Stimulated activated CD4-positive, alpha-beta T cell treated with anti-CD3 and anti-CD28 coated beads, Interleukin-4, amount 100 ng/mL, for 24 hours (primary cell): ENCODE measurements around the gene ETV6.

ENCODE experiments used
- DNase-seq: peaks from one replicate; pipeline ENCODE4 v3.0.0-alpha.2; 2020

Gene ETV6

GRCh38 chr12:11812586-11813437 lies 163.3 kb downstream of the ETV6 start:
- no peak for DNase-seq

DNA sequence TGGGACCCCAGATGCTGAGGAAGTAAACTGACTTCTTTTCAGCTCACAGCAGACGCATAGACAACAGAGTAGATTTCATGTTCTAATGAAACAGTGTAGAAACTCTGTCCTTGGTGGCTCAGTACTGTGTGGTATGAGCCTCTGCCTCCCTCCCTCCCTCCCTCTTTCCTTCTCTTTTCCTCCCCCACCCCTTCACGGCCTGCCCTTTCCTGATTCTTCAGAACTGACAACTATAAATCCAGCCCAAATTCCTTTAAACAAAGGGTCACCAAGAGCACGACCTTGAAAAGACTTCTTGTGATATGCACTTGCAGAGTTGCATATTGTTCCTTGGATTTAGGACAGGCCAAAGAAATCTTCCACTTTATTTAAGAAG lies 164.0 kb downstream of the ETV6 start:
- DNase-seq: no peak

- peak; percentile 39 for DNase-seq
Measured at GRCh38 chr12:11814374-11814773, 164.9 kb downstream of the ETV6 start.

GRCh38 chr12:11815397-11815796 lies 165.9 kb downstream of the ETV6 start:
- no peak for DNase-seq

DNA sequence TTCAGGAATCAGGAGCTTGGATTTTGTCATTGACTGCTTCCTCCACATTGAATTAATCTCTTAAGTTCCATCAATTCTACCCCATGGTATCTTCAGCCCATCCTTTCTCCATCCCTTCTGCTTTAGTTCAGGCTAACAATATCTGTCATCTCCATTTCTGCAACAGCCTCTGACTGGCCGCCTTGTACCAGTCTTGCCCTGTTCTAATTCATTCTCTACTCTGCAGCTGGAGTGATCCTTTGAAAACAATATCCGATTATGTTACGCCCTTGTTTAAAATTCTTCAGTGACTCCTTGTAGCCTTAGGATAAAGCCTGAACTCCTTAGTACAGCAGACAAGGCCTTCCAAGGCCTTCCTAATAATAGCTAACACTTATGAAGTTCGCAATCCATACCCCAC lies 170.2 kb downstream of the ETV6 start:
- no peak for DNase-seq

DNA sequence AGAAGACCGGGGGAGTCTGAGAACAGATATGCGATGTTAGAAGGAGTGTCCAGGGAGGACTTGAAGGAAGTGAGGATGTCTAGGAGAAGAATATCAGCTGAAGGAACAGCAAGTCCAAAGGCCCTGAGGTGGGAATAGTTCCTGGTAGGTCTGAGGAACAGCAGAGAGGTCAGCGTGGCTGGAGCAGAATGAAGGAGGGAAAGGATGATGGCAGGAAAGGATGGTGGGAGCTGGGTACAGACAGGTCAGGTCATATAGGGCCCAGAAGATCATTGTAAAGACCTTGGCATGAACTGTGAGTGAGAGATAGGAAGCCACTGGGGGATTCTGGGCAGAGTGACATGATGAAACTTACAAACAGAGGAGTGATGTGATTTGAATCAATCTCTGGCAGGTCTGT lies 171.0 kb downstream of the ETV6 start:
- no peak for DNase-seq

DNA sequence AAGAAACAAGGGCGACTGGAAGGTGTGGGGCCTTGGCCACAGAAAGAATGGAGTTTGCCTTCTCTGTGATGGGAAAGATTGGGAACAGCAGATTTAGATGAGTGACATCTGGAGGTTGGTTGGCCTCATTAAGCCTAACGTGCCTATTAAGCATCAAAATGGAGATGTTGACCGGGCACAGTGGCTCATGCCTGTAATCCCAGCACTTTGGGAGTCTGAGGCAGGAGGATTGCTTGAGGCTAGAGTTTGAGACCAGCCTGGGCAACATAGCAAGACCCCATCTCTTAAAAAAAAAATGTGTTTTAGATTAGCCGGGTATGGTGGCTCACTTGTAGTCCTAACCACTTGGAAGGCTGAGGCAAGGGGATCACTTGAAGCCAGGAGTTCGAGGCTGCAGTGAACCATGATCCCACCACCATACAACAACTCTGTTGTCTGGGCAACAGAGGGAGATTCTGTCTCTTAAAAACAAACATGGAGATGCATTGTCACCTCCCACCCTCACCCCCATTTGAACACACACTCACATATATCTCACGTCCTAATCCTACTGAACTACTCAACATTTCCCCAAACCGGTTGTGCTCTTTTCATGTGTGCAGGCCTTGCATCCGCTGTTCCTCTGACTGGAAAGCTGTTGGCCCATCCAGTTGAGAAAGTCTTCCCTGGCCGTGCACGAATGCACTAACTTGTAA lies 172.1 kb downstream of the ETV6 start:
- no peak for DNase-seq

DNA sequence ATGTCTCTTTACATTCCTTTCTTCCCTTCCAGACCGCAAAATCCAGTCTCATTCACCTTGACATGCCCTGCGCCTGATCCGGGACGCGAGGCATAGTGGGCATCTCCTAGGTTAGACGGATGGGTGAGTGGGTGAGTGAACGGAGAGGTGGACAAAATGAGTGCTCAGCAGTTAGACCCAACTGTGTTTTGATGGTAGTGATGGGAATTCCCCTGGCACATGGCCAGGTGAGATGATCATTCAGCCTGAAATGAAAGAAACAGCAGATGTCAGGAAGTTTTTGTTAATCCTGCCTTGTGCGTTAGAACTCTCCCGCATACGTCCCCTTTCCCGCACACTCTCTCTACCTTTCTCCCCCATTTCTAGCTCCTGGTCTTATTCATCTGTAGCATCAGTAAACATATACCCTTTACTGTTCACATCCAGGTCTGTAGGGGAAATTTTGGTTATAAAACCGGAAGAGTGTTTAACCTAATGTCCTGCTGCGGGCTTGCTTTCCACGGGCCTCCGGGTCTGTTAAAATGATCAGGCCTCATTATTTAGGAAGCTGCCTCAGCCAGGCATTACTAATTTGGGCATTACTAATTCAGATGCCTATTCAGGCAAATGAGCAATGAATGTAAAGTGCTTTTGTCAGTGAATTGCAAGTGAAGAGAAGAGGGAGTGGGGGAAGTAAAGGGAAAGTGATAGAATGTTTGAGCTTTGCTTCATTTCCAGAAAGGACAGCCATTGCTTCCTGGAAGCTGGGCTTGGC lies 172.8 kb downstream of the ETV6 start:
- peak; percentile 72 for DNase-seq

GRCh38 chr12:11823043-11823442 lies 173.6 kb downstream of the ETV6 start:
- DNase-seq: no peak

DNA sequence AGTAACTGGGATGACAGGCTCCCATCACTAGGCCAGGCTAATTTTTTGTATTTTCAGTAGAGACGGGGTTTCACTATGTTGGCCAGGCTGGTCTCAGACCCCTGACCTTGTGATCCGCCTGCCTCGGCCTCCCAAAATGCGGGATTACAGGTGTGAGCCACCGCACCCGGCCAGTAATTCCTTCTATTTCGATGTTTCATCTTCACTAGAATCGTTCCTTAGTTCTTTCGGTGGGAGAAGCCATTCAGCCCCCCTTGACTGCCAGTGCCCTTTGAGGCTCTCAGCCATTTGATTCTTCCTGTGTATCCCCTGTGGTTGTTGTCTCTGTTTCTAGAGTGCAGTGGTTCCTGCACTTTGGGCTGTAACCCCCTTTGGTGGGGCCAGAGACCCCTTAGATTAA lies 174.1 kb downstream of the ETV6 start:
- no peak for DNase-seq

DNA sequence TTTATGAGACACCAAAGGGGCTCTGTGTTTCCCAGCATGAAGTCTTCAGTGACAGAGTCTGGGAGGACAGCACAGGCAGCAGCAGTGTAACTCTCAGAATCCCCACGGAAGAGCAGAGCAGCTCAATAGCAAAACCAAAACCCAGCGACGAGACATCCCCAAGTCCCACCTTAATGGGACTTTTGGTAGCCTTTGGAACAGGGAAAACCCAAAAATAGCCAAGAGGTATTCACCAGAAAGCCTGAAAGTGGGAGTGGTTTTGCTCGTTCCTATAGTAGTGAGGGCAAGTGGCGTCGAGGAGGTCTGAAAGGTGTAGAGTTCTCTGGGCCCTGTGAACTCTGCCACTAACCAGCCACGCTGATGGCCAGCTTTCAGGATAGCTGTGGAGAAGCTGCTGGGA lies 174.6 kb downstream of the ETV6 start:
- no peak for DNase-seq

DNA sequence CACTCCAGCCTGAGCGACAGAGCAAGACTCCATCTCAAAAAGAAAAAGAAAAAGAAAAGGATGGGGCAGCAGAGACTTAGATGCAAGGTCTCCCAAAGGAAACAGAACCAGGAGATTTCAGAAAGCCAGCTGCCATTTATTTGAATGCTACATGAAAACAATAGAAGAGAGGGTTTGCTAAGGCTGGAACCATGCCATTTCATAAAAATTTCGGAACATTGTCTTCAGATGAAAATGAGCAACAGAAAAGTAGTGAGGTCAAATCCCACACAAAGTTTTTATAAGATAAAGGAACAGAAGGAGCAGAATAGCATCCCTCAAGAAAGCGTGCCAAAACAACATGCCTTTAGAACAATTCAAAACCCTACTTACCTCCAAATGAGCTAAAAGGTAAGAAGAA lies 175.3 kb downstream of the ETV6 start:
- no peak for DNase-seq

DNA sequence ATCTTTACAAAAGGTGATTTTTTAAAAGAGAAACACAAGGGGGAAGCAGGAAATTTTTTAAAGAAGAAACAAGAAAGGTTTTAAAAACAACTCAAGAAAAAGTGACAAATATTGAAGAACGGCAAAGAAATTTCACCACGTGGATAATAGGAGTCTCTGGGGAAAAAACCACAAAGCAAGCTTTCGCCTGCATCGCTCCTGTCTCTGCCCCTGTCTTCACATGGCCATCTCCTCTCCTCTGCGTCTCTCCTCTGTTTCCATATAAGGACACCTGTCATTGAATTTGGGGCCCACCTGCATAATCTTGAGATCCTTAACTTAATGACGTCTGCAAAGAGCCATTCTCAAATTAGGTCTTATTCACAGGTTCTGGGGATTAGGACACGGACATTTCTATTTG lies 175.8 kb downstream of the ETV6 start:
- no peak for DNase-seq

DNA sequence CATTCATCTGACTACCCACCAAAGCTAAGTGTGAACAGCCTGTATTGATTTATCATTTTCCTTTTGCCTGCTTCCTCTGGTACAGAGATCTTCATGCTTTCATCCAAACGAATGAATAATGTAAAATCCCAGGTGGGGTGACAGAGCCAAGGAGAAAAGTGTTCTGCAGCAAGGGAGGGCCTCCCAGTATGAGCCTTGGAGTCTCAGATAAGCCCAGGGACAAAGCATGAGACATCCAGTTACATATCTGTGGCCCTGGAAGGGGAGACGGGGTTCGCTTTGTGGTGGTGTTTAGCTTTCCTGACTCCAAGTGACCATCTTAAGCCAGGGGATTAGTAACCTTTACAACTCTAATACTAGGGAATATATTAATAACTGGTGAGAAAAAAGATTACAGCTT lies 177.1 kb downstream of the ETV6 start:
- no peak for DNase-seq

DNA sequence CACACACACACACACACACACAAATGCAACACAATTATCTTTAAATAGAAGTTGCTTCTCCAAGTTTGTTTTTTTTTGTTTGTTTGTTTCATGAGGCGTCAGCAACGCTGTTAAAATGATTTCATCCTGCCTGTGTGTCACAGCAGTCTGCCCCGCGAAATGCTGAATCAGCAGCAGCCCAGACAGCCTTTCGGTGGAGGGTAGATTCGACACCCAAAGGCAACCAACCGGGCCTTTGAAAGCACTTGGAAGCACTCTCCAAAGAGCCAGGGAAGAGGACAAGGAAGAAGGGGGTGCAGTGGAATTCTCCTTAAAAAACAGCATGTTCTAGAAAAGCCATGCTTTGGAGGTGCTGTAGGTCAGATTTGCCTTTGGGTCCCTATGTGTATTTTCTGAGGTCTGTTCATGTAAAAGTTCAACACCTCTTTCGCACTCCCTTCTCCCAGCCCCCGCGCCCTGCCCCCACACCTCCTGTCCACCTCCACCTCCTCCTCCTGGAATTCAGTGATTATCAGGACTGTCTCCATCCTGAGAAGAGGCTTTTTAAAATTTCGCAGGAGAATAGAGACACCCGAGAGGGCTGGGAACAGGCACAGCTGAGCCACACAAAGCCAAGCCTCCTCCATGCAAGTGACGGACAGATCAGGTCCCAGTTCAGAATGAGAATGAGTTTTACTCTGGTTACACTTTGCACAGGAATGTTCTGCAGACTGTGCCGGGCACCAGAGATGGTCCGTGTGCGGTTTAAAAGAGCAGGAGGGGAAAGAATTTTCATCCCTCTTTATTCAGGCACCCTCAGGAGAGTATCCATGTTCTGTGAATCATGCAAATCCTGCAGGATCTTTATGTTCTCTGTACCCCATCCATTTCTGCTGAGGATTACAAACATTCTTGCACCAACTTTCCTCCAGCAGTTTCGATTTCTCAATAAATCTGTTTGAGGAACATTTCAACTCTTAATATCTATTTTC lies 177.9 kb downstream of the ETV6 start:
- DNase-seq: no peak

- DNase-seq: no peak
Measured at GRCh38 chr12:11829764-11830194, 180.3 kb downstream of the ETV6 start.

DNA sequence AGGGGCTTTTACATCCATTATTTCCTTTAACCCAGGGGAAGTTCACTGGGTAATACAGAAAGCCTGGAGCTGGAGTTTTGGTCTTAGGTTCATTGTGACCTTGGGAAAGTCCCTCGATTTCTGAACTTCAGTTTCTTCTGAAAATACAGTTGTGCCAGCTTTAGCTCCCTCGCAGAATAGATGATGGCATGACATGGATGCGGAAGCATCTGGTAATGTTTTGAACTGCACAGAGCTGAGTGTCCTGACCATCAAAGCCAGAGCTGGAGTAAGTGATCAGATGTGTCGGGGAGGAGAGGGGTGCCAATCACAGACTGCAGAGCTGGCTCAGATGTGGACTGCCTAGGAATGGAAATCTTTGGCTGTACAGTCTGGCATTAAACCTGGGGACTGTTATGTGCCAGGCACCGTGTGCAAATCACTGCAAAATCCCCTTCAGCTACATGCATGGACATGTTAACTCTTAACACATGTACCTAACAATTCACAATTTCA lies 180.9 kb downstream of the ETV6 start:
- DNase-seq: no peak

GRCh38 chr12:11832093-11832492 lies 182.6 kb downstream of the ETV6 start:
- no peak for DNase-seq

GRCh38 chr12:11833174-11833895 lies 183.9 kb downstream of the ETV6 start:
- DNase-seq: no peak

GRCh38 chr12:11834104-11834812 lies 184.8 kb downstream of the ETV6 start:
- DNase-seq: no peak

DNA sequence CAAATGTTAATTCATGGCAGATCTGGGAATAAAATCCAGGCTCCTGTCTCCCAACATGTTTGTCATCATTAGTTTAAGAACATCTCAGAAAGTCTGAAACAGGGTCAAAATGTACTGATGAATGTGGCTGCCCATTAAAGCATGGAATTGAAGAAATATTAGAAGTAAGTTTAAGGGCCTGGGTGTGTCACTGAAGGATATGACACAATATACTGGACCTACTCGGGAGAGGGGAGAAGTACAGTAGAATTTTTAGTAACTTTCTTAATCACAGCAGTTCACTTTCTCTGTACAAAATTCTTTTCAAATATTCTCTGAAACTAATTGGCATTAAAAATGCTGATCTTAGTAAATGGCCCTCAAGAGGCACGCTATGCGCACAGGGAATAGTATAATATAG lies 185.5 kb downstream of the ETV6 start:
- no peak for DNase-seq
